Measurements from ENCODE around the gene CYP26C1.

The CYP26C1 gene

GRCh38 chr10:93032105-93032808 lies 28.3 kb upstream of the CYP26C1 start:
- Histone ChIP-seq H3K27me3 (ENCODE audit: insufficient read depth, poor library complexity, severe bottlenecking) (no peaks in the 10 kb centered on the region), H3K4me3 (replicated peaks; ENCODE audit: insufficient read depth, low read length) (no peak overlapping the region), H3K27ac (replicated peaks) (no peak overlapping the region)
- TF ChIP-seq SPI1 (IDR thresholded peaks at IDR 0.05; ENCODE audit: borderline replicate concordance, low read depth) (no peak), CTCF (IDR thresholded peaks at IDR 0.05; ENCODE audit: insufficient read depth, low read length) (no peak), REST (IDR thresholded peaks at IDR 0.05; ENCODE audit: insufficient replicate concordance, low read depth) (no peak), GABPA (IDR thresholded peaks at IDR 0.05; ENCODE audit: low read depth) (no peak), POLR2AphosphoS5 (IDR thresholded peaks at IDR 0.05; ENCODE audit: low read depth) (no peak)
- DNase-seq (ENCODE audit: low read depth in 1 of 2, low spot score in 1 of 2), result no peak

- TF ChIP-seq REST (IDR thresholded peaks at IDR 0.05; ENCODE audit: insufficient replicate concordance, low read depth) (no peak), POLR2AphosphoS5 (IDR thresholded peaks at IDR 0.05; ENCODE audit: low read depth) (no peak), CTCF (IDR thresholded peaks at IDR 0.05; ENCODE audit: insufficient read depth, low read length) (no peak), SPI1 (IDR thresholded peaks at IDR 0.05; ENCODE audit: borderline replicate concordance, low read depth) (no peak), GABPA (IDR thresholded peaks at IDR 0.05; ENCODE audit: low read depth) (no peak)
- Histone ChIP-seq H3K27ac (replicated peaks) (no peak overlapping the region), H3K27me3 (ENCODE audit: insufficient read depth, poor library complexity, severe bottlenecking) (no peaks in the 10 kb centered on the region), H3K4me3 (replicated peaks; ENCODE audit: insufficient read depth, low read length) (no peak overlapping the region)
- DNase-seq (ENCODE audit: low read depth in 1 of 2, low spot score in 1 of 2), result no peak
Observed at GRCh38 chr10:93032809-93033137, 27.8 kb upstream of the CYP26C1 start.

GRCh38 chr10:93034426-93034825 lies 26.2 kb upstream of the CYP26C1 start:
- Histone ChIP-seq H3K27ac (replicated peaks) (no peak overlapping the region), H3K27me3 (ENCODE audit: insufficient read depth, poor library complexity, severe bottlenecking) (no peaks in the 10 kb centered on the region), H3K4me3 (replicated peaks; ENCODE audit: insufficient read depth, low read length) (no peak overlapping the region)
- TF ChIP-seq SPI1 (IDR thresholded peaks at IDR 0.05; ENCODE audit: borderline replicate concordance, low read depth) (no peak), CTCF (IDR thresholded peaks at IDR 0.05; ENCODE audit: insufficient read depth, low read length) (no peak), REST (IDR thresholded peaks at IDR 0.05; ENCODE audit: insufficient replicate concordance, low read depth) (no peak), GABPA (IDR thresholded peaks at IDR 0.05; ENCODE audit: low read depth) (no peak), POLR2AphosphoS5 (IDR thresholded peaks at IDR 0.05; ENCODE audit: low read depth) (no peak)
- DNase-seq (ENCODE audit: low read depth in 1 of 2, low spot score in 1 of 2), result no peak
